Natural killer cell (primary cell): ENCODE data around the gene STARD3NL. TPM values are rescaled to one million over a fixed set of nuclear protein-coding genes. Genes with fewer than 3 reads are reported as not detected.
A peak's percentile ranks its signal among the peaks of the same experiment; 100 is the strongest.

Experiments
- ATAC-seq, 3 donors: fragments of 150-1000 bp in 2 of 3; fragments of 200-7000 bp in 1 of 3; cut with Tn5 transposase; 1 replicate in 1 of 3; 2 replicates in 2 of 3; pipeline ENCODE4 v1.10.0; 2021; ENCODE audit warnings: mild to moderate bottlenecking in 2 of 3, moderate library complexity in 2 of 3
- DNase-seq, 2 donors: peaks; one replicate each; pipeline versions ENCODE4 v3.0.0 to v3.0.0-alpha.2; 2013 to 2021; ENCODE audit warnings: mixed read lengths in 1 of 2
- H3K27ac ChIP-seq: one replicate; pipeline ENCODE4 v1.5.1; 2013; ENCODE audit warnings: mild to moderate bottlenecking, low read length
- H3K27me3 ChIP-seq: one replicate; pipeline ENCODE4 v1.6.1; 2013; ENCODE audit warnings: low read length; ENCODE audit not compliant: control insufficient read depth, insufficient read depth
- H3K36me3 ChIP-seq: one replicate; pipeline ENCODE4 v1.6.1; 2013; ENCODE audit warnings: low read length; ENCODE audit not compliant: control insufficient read depth, insufficient read depth
- H3K4me1 ChIP-seq: one replicate; pipeline ENCODE4 v1.6.1; 2013; ENCODE audit warnings: low read length; ENCODE audit not compliant: control insufficient read depth, insufficient read depth
- H3K4me3 ChIP-seq: one replicate; pipeline ENCODE4 v1.5.1; 2013; ENCODE audit warnings: low read length
- H3K9me3 ChIP-seq: one replicate; pipeline ENCODE4 v1.6.1; 2013; ENCODE audit warnings: low read length; ENCODE audit not compliant: control insufficient read depth, insufficient read depth
- H3K27ac Mint-ChIP-seq, 2 donors: one replicate each; pipeline ENCODE4 v1.8.0; 2022; ENCODE audit warnings: mild to moderate bottlenecking in 2 of 2, mixed read lengths in 2 of 2, moderate library complexity in 1 of 2
- H3K27me3 Mint-ChIP-seq, 2 donors: one replicate each; pipeline ENCODE4 v1.8.0; 2022; ENCODE audit warnings: low read depth in 2 of 2, mixed read lengths in 2 of 2
- H3K36me3 Mint-ChIP-seq: one replicate; pipeline ENCODE4 v1.8.0; 2022; ENCODE audit warnings: mixed read lengths
- H3K4me1 Mint-ChIP-seq, 2 donors: one replicate each; pipeline ENCODE4 v1.8.0; 2022; ENCODE audit warnings: mixed read lengths in 2 of 2
- H3K4me3 Mint-ChIP-seq: one replicate; pipeline ENCODE4 v1.8.0; 2022; ENCODE audit warnings: mild to moderate bottlenecking, moderate library complexity, mixed read lengths
- H3K9me3 Mint-ChIP-seq, 2 donors: one replicate each; pipeline ENCODE4 v1.8.0; 2022; ENCODE audit warnings: mixed read lengths in 2 of 2
- CTCF ChIP-seq: fragments of 200-600 bp; IDR thresholded peaks from one replicate; pipeline ENCODE4 v1.8.0; 2022; ENCODE audit warnings: antibody characterized with exemption
- WGBS: methylation state at CpG from one replicate; pipeline ENCODE4 v1.1.7; 2013; ENCODE audit warnings: missing lambda C conversion rate; ENCODE audit not compliant: insufficient coverage; 5-methylcytosine and 5-hydroxymethylcytosine counted together
- intact Hi-C: fragments of 100-400 bp; cut with micrococcal nuclease; formaldehyde crosslinking; loops from one replicate; pipeline ENCODE4 v1.14.2; 2022
- total RNA-seq, 4 donors: library from RNA; stranded (reverse); fragments of 120-200 nt in 1 of 4; gene quantifications; one replicate each; pipeline versions ENCODE4 v1.2.3 to v1.2.4, GENCODE V29; 2013 to 2022

The STARD3NL gene
- total RNA-seq, 3 donors from 2014 or later (not counting 1 experiment from before 2014, with no cell fraction given) = 30.6 to 38.6 (median 38.3) TPM

GRCh38 chr7:38211486-38211885 is 33.4 kb downstream of the STARD3NL start:
- Mint-ChIP-seq H3K27me3 (no peaks in the 10 kb centered on the region), H3K27ac (peak overlapping the region in 1 of 2 donors; percentile 39), H3K4me3 (no peak overlapping the region), H3K36me3 (peaks cover 7% of the 10 kb centered on the region), H3K9me3 (no peaks in the 10 kb centered on the region), H3K4me1 (peaks cover 11 to 18% of the 10 kb centered on the region in 2 donors)
- Histone ChIP-seq H3K4me1 (peaks cover 10% of the 10 kb centered on the region), H3K36me3 (peaks cover 27% of the 10 kb centered on the region), H3K9me3 (no peaks in the 10 kb centered on the region), H3K4me3 (no peak overlapping the region), H3K27ac (no peak overlapping the region), H3K27me3 (no peaks in the 10 kb centered on the region)
- ATAC-seq = no peak
- DNase-seq = no peak
- 96% methylated on average over 1 of the region's 1 CpG for WGBS
- intact Hi-C loops = no loop called here
- no peak for TF ChIP-seq CTCF

DNA sequence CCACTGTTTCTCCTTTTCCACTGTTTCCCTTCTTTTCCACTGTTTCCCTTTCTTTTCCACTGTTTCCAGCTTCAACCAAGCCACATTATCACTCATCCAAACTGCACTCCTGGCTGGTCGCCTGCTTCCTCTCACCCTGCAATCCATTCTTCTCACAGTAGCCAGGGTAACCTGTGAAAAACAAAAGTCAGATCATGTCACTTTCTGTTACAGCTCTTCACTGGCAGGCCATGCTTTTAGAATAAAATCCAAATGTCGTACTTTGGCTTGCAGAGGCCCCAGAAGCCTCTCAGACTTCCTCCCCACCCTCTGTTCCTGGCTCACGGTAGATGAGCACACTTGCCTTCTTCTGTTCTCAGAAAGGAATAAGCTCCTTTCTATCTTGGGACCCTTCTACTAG is 33.9 kb downstream of the STARD3NL start:
- WGBS = 63% methylated on average over 3 of the region's 3 CpGs
- Mint-ChIP-seq H3K27ac (peak overlapping the region in 1 of 2 donors; percentile 39), H3K27me3 (no peaks in the 10 kb centered on the region), H3K4me1 (peaks cover 16 to 23% of the 10 kb centered on the region in 2 donors), H3K36me3 (peaks cover 7% of the 10 kb centered on the region), H3K4me3 (no peak overlapping the region), H3K9me3 (no peaks in the 10 kb centered on the region)
- H3K9me3 ChIP-seq = no peaks in the 10 kb centered on the region
- peaks cover 27% of the 10 kb centered on the region for H3K36me3 ChIP-seq
- no peak for ATAC-seq
- H3K27me3 ChIP-seq = no peaks in the 10 kb centered on the region
- no peak overlapping the region for H3K4me3 ChIP-seq
- no peak overlapping the region for H3K27ac ChIP-seq
- no peak for TF ChIP-seq CTCF
- intact Hi-C loops = no loop called here
- no peak for DNase-seq
- H3K4me1 ChIP-seq = peaks cover 15% of the 10 kb centered on the region

GRCh38 chr7:38215115-38215514 is 37.1 kb downstream of the STARD3NL start:
- intact Hi-C loops = loop anchor here (1.0 to 2.0 kb wide), 2 partner anchors 108 to 120 kb away; no protein-coding TSS in a partner anchor
- Mint-ChIP-seq H3K4me3 (no peak overlapping the region), H3K4me1 (peaks cover 43 to 51% of the 10 kb centered on the region in 2 donors), H3K9me3 (no peaks in the 10 kb centered on the region), H3K27me3 (no peaks in the 10 kb centered on the region), H3K27ac (peak overlapping the region; percentile 95 to 96), H3K36me3 (peaks cover 8% of the 10 kb centered on the region)
- DNase-seq = no peak
- TF ChIP-seq CTCF = no peak
- 100% methylated on average over 1 of the region's 1 CpG for WGBS
- Histone ChIP-seq H3K4me3 (no peak overlapping the region), H3K36me3 (peaks cover 19% of the 10 kb centered on the region), H3K9me3 (no peaks in the 10 kb centered on the region), H3K4me1 (peaks cover 41% of the 10 kb centered on the region), H3K27ac (no peak overlapping the region), H3K27me3 (no peaks in the 10 kb centered on the region)
- no peak for ATAC-seq
